AG09309 (cell line): Measurements from ENCODE around the gene ANKRD2.

Experiments
- DNase-seq: peaks from one replicate; pipeline ENCODE4 v3.0.0-alpha.2; 2010; ENCODE audit warnings: low read depth
- H3K4me3 ChIP-seq: 2 replicates; pipeline ENCODE4 v1.5.1; 2011; ENCODE audit warnings: mild to moderate bottlenecking, low read depth, low read length, moderate library complexity; ENCODE audit not compliant: control insufficient read depth
- TF ChIP-seq, protein P1 (sequence below): IDR thresholded peaks from 2 replicates; pipeline ENCODE4 v1.5.1; 2011; ENCODE audit warnings: mild to moderate bottlenecking, low read depth, low read length, inconsistent platforms; ENCODE audit not compliant: insufficient read depth, control insufficient read depth; ENCODE audit errors: missing control alignments

Gene ANKRD2

DNA sequence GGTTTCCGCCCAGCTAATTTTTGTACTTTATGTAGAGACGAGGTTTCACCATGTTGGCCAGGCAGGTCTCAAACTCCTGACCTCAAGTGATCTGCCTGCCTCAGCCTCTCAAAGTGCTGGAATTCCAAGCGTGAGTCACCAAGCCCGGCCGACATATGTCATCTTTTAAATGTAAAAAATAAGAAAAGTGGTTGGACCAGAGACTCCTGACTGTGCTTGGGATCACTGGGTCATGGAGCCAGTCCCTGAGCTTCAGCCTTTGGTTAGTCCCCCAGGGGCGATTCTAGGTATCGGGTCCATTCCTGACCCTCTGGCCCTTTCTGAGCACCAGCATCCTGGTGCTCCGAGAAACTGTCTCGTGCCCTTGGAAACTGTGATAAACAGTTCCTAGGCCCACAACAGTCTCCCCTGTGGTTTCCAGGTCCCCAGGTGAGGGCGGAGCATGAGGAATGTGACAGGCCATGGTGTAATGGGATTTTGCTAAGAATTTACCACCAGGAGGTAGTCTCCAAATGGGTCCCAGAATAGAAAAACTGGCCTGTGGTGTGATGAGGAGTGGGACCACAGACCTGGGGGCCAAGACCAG, 41.1 kb upstream of the ANKRD2 start:
- DNase-seq: no peak
- TF ChIP-seq, protein P1, sequence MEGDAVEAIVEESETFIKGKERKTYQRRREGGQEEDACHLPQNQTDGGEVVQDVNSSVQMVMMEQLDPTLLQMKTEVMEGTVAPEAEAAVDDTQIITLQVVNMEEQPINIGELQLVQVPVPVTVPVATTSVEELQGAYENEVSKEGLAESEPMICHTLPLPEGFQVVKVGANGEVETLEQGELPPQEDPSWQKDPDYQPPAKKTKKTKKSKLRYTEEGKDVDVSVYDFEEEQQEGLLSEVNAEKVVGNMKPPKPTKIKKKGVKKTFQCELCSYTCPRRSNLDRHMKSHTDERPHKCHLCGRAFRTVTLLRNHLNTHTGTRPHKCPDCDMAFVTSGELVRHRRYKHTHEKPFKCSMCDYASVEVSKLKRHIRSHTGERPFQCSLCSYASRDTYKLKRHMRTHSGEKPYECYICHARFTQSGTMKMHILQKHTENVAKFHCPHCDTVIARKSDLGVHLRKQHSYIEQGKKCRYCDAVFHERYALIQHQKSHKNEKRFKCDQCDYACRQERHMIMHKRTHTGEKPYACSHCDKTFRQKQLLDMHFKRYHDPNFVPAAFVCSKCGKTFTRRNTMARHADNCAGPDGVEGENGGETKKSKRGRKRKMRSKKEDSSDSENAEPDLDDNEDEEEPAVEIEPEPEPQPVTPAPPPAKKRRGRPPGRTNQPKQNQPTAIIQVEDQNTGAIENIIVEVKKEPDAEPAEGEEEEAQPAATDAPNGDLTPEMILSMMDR: no peak
- H3K4me3 ChIP-seq: no peak overlapping the region

DNA sequence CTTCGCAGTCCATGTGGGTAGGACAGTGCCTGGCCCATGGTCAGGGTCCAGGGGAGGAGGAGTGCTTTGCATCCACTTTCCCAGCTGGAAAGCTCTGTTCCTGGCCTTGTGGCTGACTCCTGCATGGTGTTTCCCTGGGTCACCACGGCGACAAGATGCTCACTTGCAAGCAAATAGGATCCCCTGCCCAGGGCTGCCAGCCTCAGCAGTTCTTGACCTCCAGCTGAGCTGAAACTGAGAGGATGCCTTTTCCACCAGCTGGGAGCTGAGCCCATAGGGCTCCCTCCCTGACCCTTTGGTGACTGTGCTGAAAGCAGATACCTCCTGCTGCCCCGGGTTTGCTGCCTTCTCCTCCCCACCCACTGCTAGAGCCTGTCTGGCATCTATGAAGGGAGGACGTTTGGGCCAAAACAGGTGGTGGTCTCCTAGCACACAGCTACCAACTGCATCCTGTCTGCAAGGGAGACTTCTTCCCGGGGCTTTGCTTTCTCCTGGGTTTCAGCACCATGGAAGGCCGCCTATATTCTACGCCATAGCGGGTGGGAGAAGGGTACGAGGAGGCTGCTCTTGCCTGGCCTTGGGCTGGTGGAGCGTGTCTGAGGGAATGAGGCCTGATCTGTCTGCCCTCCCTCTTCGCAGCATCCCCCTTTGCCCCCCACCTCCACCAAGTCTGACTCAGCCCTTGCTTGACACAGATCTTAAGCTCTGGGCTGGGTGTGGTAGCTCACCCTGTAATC, 39.5 kb upstream of the ANKRD2 start:
- no peak for DNase-seq
- TF ChIP-seq, protein P1: no peak
- H3K4me3 ChIP-seq: no peak overlapping the region

DNA sequence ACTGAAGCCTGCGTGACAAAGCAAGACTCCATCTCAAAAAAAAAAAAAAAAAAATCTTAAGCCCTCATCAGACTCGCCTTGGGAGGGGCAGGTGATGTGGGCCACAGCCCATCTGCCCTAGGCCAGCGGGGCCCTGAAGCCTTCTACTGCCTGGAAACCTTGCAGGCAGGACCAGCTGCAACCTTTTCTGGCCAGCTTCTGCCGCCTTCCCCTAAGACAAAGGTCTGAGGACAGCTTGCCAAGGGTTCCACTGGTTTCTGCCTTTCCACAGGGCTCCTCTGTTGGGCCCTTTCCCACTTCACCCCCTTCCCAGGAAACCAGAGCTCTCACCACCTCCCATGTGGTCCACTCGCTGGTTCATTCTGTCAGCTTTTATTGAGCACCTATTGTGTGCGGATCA, 38.7 kb upstream of the ANKRD2 start:
- TF ChIP-seq, protein P1: no peak
- no peak for DNase-seq
- H3K4me3 ChIP-seq: no peak overlapping the region

DNA sequence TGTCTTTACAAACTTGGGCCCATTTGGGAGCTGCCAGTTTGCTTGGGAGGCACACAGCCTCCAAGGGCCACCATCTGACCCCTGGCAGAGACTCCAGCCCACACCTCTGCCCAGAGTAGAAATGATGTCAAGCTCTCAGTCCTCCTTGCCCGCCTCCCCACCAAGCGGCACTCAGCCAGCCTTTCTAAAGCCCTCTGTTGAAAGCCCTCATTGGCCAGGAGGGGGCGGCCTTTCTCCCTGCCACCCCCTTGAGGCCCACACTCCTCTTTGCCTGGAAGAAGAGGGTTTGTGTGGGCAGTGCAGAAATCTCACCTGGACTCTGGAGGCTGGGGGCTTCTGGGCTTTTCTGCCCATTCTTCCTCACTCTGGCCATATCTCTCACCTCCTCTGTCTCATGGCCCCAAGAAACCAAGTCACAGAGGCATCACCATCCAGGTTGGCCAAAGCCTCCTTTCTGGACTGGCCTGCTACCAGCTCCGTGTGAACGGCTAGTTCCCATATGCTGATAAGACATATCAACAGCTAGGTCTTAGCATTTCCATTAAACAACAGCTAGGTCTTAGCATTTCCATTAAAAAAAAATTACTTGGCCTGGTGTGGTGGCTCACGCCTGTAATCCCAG, 37.7 kb upstream of the ANKRD2 start:
- DNase-seq: no peak
- H3K4me3 ChIP-seq: no peak overlapping the region
- TF ChIP-seq, protein P1: peak; percentile 52

DNA sequence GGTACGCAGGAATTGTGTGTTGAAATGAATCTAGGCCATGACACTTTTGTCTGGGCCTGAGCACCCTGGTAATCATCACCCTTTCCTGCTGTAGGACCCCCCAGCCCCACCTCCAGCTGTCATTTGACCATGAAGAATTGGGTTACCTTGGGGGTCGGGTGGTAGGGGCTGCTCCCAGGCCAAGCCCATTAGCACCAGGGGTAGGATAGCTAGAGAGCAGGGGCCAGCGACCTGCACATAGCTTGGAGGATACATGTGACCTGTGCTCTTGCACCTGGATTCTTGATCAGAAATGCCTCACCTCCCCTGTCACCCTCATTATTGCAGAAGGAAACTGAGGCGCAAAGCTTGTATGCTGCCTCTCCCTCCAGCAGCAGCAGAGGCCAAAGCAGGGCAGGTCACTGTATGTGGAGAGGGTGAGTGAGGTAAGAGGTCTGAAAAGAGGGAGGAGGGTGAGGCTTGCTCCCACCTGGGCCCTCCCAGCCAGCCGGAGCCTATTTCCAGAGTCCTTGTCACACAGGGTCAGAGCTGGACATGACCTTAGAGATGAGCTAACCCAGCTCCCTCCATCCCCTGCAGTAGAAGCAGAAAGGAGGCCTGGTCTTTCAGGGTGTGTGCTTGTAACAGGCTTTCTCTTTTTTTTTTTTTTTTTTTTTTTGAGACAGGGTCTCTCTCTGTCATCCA, 35.3 kb upstream of the ANKRD2 start:
- no peak for DNase-seq
- TF ChIP-seq, protein P1: no peak
- H3K4me3 ChIP-seq: no peak overlapping the region

DNA sequence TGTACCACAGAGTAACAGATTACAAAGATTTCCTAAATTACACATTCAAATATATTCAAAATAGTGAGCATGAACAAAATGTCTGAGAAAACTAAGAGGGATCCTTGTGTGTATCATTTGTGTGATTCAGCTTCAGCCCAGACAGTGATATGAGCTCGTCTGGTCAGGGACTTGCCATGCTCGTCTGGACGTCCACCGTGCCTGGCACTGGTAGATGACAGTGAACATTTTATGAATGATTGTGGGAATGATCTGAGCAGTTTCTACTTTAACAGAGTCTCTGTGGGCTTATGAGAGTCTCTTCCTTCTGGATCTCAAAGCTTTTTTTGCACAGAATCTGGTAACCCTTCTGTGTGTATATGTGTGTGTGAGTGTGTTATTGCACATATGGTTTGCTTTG, 34.2 kb upstream of the ANKRD2 start:
- TF ChIP-seq, protein P1: no peak
- no peak overlapping the region for H3K4me3 ChIP-seq
- DNase-seq: no peak
